GM12878 (cell line): ENCODE results near the gene TOM1L2. TPM values are rescaled to one million over a fixed set of nuclear protein-coding genes. Genes with fewer than 3 reads are reported as not detected.

Experiments used
- ATAC-seq: fragments of 200-7000 bp; cut with Tn5 transposase; 3 replicates; pipeline ENCODE4 v1.9.1; 2020; ENCODE audit warnings: mild to moderate bottlenecking, moderate library complexity
- BruUV-seq: library from RNA; stranded (reverse); fragments of 400-500 nt; replicated peaks from 2 replicates; lab custom pipeline; 2021; lab: Mats Ljungman, UMichigan
- CTCF ChIA-PET: fragments of 300-600 bp; sonication (Branson Sonifier 250); formaldehyde crosslinking; extraction: SDS; loops from one replicate; lab custom pipeline; 2021; ENCODE audit warnings: inconsistent platforms; lab: Yijun Ruan, JAX
- POLR2A ChIA-PET: fragments of 350-600 bp; formaldehyde crosslinking; extraction: SDS; loops from one replicate; lab custom pipeline; 2021; ENCODE audit warnings: inconsistent platforms; lab: Charles Lee
- RAD21 ChIA-PET: fragments of 300-600 bp; sonication (Branson Sonifier 250); formaldehyde crosslinking; loops from one replicate; lab custom pipeline; 2023; ENCODE audit warnings: antibody characterized with exemption; ENCODE audit not compliant: unreplicated experiment; lab: Charles Lee
- SMC1A ChIA-PET: fragments of 300-600 bp; sonication (Branson Sonifier 250); formaldehyde crosslinking; loops from one replicate; lab custom pipeline; 2023; ENCODE audit not compliant: unreplicated experiment, uncharacterized antibody; lab: Charles Lee
- DNase-seq: peaks from one replicate; pipeline ENCODE4 v3.0.0-alpha.2; 2011; ENCODE audit warnings: low read depth, low spot score
- FAIRE-seq: peaks from 3 replicates; lab custom pipeline; 2011; peaks lifted over from hg19 to GRCh38; lab: Jason Lieb, UNC
- H2AFZ ChIP-seq: 2 replicates; pipeline ENCODE4 v1.6.0; 2011; ENCODE audit warnings: low read depth, low read length, control low read depth; ENCODE audit not compliant: control insufficient read depth
- H3K27ac ChIP-seq: 2 replicates; pipeline ENCODE4 v1.5.1; 2011; ENCODE audit warnings: control low read depth; ENCODE audit not compliant: control insufficient read depth, insufficient read depth
- H3K27me3 ChIP-seq, 2 experiments: replicated peaks in 1 of 2; 2 replicates each; pipeline versions ENCODE4 v1.6.0 to v1.6.1; 2011; ENCODE audit warnings: low read length in 1 of 2; ENCODE audit not compliant: control insufficient read depth in 2 of 2, insufficient read depth in 2 of 2
- H3K36me3 ChIP-seq, 2 experiments: 2 replicates each; pipeline ENCODE4 v1.5.1; 2011; ENCODE audit warnings: low read length in 1 of 2; ENCODE audit not compliant: control insufficient read depth in 2 of 2, insufficient read depth in 2 of 2
- H3K4me1 ChIP-seq: 2 replicates; pipeline ENCODE4 v1.6.1; 2011; ENCODE audit warnings: mild to moderate bottlenecking, low read length, moderate library complexity, mixed read lengths; ENCODE audit not compliant: control insufficient read depth, insufficient read depth
- H3K4me2 ChIP-seq: 2 replicates; pipeline ENCODE4 v1.6.0; 2011; ENCODE audit warnings: control low read depth; ENCODE audit not compliant: control insufficient read depth, insufficient read depth
- H3K4me3 ChIP-seq: fragments of 200-600 bp; sonication (generic); 2 replicates; pipeline ENCODE4 v1.5.1; 2016
- H3K79me2 ChIP-seq: 2 replicates; pipeline ENCODE4 v1.6.0; 2011; ENCODE audit warnings: low read length; ENCODE audit not compliant: control insufficient read depth, insufficient read depth
- H3K9ac ChIP-seq: 2 replicates; pipeline ENCODE4 v1.8.0; 2011; ENCODE audit warnings: low read length, control low read depth, mixed read lengths; ENCODE audit not compliant: control insufficient read depth, insufficient read depth
- H3K9me3 ChIP-seq: replicated peaks from 3 replicates; pipeline ENCODE4 v1.5.1; 2011; ENCODE audit warnings: mild to moderate bottlenecking, low read length; ENCODE audit not compliant: control insufficient read depth, insufficient read depth
- H4K20me1 ChIP-seq: 2 replicates; pipeline ENCODE4 v1.6.0; 2011; ENCODE audit not compliant: control insufficient read depth, insufficient read depth
- E2F8 ChIP-seq: fragments of 450-650 bp; IDR thresholded peaks from 2 replicates; pipeline ENCODE4 v1.6.1; 2018; ENCODE audit warnings: mild to moderate bottlenecking, low read depth, moderate library complexity; ENCODE audit not compliant: partially characterized antibody
- EZH2 ChIP-seq: IDR thresholded peaks from 2 replicates; pipeline ENCODE4 v1.6.1; 2012; ENCODE audit warnings: low read depth, mild to moderate bottlenecking, control low read depth, inconsistent platforms, low read length, borderline replicate concordance; ENCODE audit not compliant: control insufficient read depth
- FOXM1 ChIP-seq: IDR thresholded peaks from 2 replicates; pipeline ENCODE4 v1.6.1; 2012; ENCODE audit warnings: low read depth, mild to moderate bottlenecking, inconsistent platforms, low read length, moderate library complexity
- NBN ChIP-seq: fragments of 450-650 bp; IDR thresholded peaks from 2 replicates; pipeline ENCODE4 v1.6.1; 2016
- POLR2AphosphoS2 ChIP-seq: IDR thresholded peaks from 2 replicates; pipeline ENCODE4 v1.6.1; 2011; ENCODE audit warnings: low read depth, mild to moderate bottlenecking, low read length, improper control_type of control experiment, moderate library complexity
- RELA ChIP-seq: fragments of 450-650 bp; IDR thresholded peaks from 2 replicates; pipeline ENCODE4 v1.8.0; 2014; ENCODE audit warnings: borderline replicate concordance; ENCODE audit not compliant: partially characterized antibody
- SIX5 ChIP-seq: IDR thresholded peaks from 2 replicates; pipeline ENCODE4 v1.6.1; 2011; ENCODE audit warnings: mild to moderate bottlenecking, low read depth, low read length, moderate library complexity; ENCODE audit not compliant: severe bottlenecking
- SKIL ChIP-seq: fragments of 450-650 bp; IDR thresholded peaks from 2 replicates; pipeline ENCODE4 v1.6.1; 2017; ENCODE audit warnings: mild to moderate bottlenecking, low read depth, inconsistent platforms; ENCODE audit not compliant: poor library complexity, severe bottlenecking
- TBL1XR1 ChIP-seq: IDR thresholded peaks from 2 replicates; pipeline ENCODE4 v1.6.1; 2012; ENCODE audit warnings: low read depth, low read length, improper control_type of control experiment
- WGBS: methylation state at CpG from one replicate; pipeline ENCODE4 v1.1.6; 2016; ENCODE audit warnings: low lambda C conversion rate; ENCODE audit not compliant: insufficient replicate concordance, insufficient coverage; ENCODE audit errors: missing lambda C conversion rate; 5-methylcytosine and 5-hydroxymethylcytosine counted together
- in situ Hi-C: fragments of 300-500 bp; cut with MboI; formaldehyde crosslinking; loops from 9 replicates; pipeline ENCODE4 v1.14.3; 2018; ENCODE audit warnings: mixed read lengths
- intact Hi-C: fragments of 100-400 bp; cut with micrococcal nuclease; formaldehyde crosslinking; loops from one replicate; pipeline ENCODE4 v1.14.2; 2022; ENCODE audit not compliant: unreplicated experiment
- polyA plus RNA-seq, 11 experiments: library from polyadenylated mRNA; depleted of rRNA in 4 of 11; unstranded in 6 of 11; stranded (reverse) in 5 of 11; fragments of >200 nt; fragmentation: Nextera tagmentation in 4 of 11; fragmentation: Illumina TruSeq in 1 of 11; extraction: Ambion mirVana in 4 of 11; extraction: Trizol in 1 of 11; gene quantifications; 1 replicate in 1 of 11; 2 replicates in 10 of 11; pipeline versions ENCODE4 v1.2.1 to v1.2.3, GENCODE V29; 2011 to 2016; ENCODE audit warnings: inconsistent platforms in 2 of 11, missing spikeins in 2 of 11, low read depth in 1 of 11
- total RNA-seq, 4 experiments: library from RNA; depleted of rRNA in 3 of 4; stranded (reverse); fragments of >200 nt in 3 of 4; fragmentation: Illumina TruSeq in 1 of 4; extraction: Trizol in 1 of 4; gene quantifications; 2 replicates each; pipeline versions ENCODE4 v1.2.1 to v1.2.3, GENCODE V29; 2013 to 2021
- TF ChIP-seq, protein P1 (sequence below): IDR thresholded peaks from 2 replicates; pipeline ENCODE4 v1.6.1; 2012; ENCODE audit warnings: low read depth, low read length, improper control_type of control experiment

Gene TOM1L2
- total and polyA plus RNA-seq, 10 of the 15 experiments (the other 5 are each of a cell fraction or from before 2014, with no cell fraction given), result 0.19 to 19.2 (median 8.1) TPM

DNA sequence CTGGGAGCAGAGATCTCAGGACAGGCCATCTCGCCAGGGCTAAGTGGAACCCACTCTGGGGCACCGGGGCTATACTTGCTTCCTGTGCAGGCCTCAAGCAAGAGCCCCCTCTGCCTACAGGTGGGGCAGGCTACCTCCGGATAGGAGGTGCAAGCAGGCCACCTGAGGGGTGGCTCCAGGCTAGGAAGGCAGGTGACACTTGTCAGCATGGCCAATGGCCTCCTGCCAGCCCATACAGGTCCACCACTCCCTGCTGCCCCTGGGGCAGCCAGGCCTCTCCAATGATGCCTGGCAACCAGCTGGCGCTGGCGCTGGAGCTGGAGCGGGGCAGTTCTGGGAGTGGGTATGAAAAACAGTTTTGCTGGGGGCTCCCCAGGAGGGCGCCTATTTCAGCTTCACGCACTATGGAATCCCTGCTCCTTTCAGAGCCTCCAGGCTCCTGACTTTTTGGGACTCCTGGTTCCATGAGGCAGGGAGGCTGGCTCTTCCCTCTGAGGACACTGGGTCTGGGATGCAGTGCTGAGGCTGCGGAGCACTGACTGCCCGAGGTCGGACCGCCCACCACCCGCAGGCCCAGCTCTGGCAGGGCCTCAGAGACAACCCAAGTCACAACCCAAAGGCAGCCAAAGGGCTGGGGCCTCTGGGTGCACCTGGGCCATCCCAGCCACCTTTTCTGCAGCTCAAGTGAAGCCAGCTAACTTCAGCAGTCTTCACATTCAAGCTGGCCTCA is 127.0 kb downstream of the TOM1L2 start:
- DNase-seq (no peak), ATAC-seq (no peak), FAIRE-seq (no peak)
- Histone ChIP-seq H3K9me3 (no peaks in the 10 kb centered on the region), H3K4me2 (no peak overlapping the region), H3K4me1 (peaks cover 19% of the 10 kb centered on the region), H3K27me3 (no peaks in the 10 kb centered on the region), H3K36me3 (no peaks in the 10 kb centered on the region), H3K9ac (no peak overlapping the region), H4K20me1 (no peaks in the 10 kb centered on the region), H3K27ac (no peak overlapping the region), H3K4me3 (no peak overlapping the region), H2AFZ (no peak overlapping the region), H3K79me2 (no peaks in the 10 kb centered on the region)
- in situ Hi-C loops (no loop called here), intact Hi-C loops (no loop called here)
- ChIA-PET SMC1A (interaction anchor here (0.8 kb wide), 1 partner anchor 11 kb away, joined by 3 read pairs; no protein-coding TSS in a partner anchor), CTCF (interaction anchor here (1.3 kb wide), 1 partner anchor 23 kb away, joined by 4 read pairs; no protein-coding TSS in a partner anchor), RAD21 (interaction anchor here (1.3 kb wide), 1 partner anchor 74 kb away, joined by 3 read pairs; no protein-coding TSS in a partner anchor), POLR2A (interaction anchor here (1.7 kb wide), 1 partner anchor 9 kb away, joined by 4 read pairs; the partner anchor contains the start of gene SREBF1)
- WGBS, result 42% methylated on average over 13 of the region's 13 CpGs
- TF ChIP-seq POLR2AphosphoS2, result no peak
- no TSS peak for BruUV-seq

DNA sequence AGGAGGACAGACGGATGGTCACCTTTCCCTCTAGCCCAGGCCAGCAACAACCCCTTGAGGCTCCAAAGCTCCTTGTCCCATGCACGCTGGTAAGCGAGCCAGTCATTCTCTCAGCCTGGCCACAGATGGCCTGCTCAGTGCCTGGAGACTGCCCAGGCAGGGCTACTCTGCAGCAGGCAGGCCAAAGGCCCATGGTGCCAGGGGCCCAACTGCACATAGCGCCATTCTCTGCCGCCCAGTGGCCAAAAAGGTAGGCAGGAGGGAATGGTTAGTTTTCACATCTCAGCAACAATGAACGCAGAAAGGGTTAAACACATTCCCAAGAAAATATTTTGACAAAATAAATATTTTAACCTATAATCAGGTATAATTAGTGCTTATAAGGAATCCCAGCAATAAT is 127.7 kb downstream of the TOM1L2 start:
- in situ Hi-C loops, result no loop called here
- no peak overlapping the region for H3K9ac ChIP-seq
- H3K4me3 ChIP-seq, result no peak overlapping the region
- DNase-seq (no peak), FAIRE-seq (no peak), ATAC-seq (no peak)
- no peak overlapping the region for H2AFZ ChIP-seq
- H3K27ac ChIP-seq, result no peak overlapping the region
- SMC1A ChIA-PET, result no interaction called here
- no peaks in the 10 kb centered on the region for H3K79me2 ChIP-seq
- BruUV-seq, result no TSS peak
- RAD21 ChIA-PET, result no interaction called here
- no peak overlapping the region for H3K4me2 ChIP-seq
- no peak for TF ChIP-seq TBL1XR1
- TF ChIP-seq SKIL, result no peak
- no peak for TF ChIP-seq RELA
- no peak for TF ChIP-seq E2F8
- TF ChIP-seq EZH2, result no peak
- TF ChIP-seq, protein P1, sequence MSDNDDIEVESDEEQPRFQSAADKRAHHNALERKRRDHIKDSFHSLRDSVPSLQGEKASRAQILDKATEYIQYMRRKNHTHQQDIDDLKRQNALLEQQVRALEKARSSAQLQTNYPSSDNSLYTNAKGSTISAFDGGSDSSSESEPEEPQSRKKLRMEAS, result no peak
- TF ChIP-seq NBN, result no peak
- no peak for TF ChIP-seq SIX5
- TF ChIP-seq FOXM1, result no peak
- 67% methylated on average over 6 of the region's 6 CpGs for WGBS
- H4K20me1 ChIP-seq, result no peaks in the 10 kb centered on the region
- no peaks in the 10 kb centered on the region for H3K36me3 ChIP-seq
- intact Hi-C loops, result no loop called here
- POLR2A ChIA-PET, result no interaction called here
- H3K9me3 ChIP-seq, result no peaks in the 10 kb centered on the region
- CTCF ChIA-PET, result no interaction called here
- no peaks in the 10 kb centered on the region for H3K27me3 ChIP-seq
- H3K4me1 ChIP-seq, result peaks cover 14% of the 10 kb centered on the region
